ENCODE measurements around the gene MECR.

Gene MECR

DNA sequence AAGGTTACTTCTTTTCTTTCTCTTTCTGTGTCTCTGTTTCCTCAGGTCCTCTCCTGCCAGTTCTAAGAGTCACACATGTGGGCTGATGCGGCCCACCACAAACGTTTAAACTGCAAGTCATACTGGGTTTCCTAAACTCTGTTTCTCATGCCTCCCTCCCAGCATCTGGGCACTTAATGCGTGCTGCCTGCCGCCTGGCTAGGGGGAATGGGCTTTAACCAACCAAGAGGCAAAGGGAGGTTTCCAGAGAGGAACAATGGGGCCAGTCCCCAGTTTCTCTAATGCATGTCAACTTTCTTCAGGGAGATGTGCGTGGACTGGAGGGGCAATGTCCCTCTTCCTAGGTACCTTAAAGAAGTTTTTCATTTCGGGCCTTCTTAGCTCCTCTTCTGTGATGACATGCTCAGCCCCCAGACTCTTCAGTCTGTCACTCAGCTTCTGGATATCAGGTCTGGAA, 29.1 kb downstream of the MECR start:
- no peak for FAIRE-seq

DNA sequence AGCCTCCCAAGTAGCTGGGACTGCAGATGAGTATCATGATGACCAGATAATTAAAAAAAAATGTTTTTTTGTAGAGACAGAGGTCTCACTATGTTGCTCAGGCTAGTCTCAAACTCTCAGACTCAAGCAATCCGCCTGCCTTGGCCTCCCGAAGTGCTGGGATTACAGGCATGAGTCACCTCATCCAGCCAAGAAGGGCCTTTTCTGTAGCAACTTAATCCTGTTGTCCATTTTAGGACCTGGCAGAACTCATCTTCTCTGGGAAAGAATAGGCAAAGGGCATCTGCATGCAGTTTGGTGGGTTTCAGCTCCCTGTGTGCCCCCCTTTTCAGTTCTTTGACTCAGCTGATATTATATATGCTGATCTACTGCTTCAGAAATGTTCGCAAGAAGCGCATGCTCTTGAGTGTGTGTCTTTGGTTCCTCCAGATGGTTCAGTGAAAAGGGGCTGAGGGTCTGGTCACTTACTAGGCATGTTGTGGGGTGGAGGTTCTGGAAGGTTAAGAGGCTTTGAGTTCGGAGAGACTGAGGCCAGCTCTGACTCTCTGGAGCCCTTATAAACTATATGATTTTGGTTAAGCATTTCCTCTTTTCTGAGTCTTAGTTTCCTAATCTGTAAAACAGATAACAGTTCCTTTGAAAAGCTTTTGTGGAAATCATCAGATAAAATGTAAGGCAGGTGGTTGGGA, 29.7 kb downstream of the MECR start:
- no peak for FAIRE-seq

DNA sequence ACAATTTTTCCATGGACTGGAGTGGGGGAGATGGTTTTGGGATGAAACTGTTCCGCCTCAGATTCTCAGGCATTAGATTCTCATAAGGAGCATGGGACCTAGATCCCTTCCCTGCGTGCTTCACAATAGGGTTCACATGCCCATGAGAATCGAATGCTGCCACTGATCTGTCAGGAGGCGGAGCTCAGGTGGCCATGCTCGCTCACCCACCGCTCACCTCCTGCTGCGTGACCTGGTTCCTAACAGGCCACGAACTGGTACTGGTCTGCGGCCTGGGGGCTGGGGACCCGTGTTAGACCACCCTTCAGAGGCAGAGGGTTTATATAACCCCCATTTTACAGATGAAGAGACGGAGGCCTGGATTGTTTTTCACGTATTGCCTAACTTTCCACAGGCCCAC, 32.7 kb downstream of the MECR start:
- FAIRE-seq = no peak

DNA sequence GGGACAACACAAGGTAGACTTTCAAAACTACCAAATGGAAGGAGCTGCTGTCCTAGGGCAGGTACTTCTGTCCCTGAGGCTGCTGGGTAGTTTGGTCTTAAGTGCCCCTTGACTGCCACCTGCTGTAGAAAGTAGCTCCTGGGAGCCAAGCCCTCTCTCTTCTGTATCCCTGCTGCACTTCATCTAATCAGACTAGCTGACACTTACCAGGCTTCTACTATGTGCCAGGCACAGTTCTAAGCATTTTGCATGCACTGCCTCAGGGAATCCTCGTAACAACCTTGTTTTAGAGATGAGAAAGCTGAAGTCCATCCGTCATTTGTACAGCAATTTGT, 33.2 kb downstream of the MECR start:
- FAIRE-seq = peak; percentile 31

DNA sequence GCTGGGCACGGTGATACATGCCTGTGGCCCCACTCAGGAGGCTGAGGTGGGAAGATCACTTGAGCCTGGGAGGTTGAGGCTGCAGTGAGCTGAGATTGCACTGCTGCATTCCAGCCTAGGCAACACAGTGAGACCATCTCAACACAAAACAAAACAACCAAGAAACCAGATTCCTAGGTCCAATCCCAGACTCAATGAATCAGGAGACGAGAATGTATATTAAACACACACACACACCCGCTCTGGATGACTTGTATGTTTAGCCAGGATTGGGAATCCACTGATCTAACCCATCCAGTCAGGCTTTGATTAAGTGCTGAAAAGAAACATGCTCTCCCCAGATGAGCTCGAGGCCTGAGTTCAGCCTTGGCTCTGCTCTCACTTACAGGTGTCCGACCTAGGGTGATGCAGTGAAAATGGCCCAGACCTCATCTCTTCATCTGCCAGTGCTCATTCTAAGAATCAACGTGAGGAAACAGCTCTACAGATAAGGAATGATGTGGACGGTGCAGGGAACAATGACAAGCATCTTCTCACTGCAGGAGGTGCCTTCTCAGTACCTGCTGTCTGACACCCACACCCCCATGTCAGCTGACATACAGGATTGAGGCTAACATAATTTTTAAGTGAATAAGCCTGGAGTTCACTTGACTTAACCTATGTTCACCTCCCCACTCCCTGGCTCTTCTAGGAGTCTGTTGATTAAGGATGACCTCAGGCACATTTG, 33.7 kb downstream of the MECR start:
- FAIRE-seq = no peak

DNA sequence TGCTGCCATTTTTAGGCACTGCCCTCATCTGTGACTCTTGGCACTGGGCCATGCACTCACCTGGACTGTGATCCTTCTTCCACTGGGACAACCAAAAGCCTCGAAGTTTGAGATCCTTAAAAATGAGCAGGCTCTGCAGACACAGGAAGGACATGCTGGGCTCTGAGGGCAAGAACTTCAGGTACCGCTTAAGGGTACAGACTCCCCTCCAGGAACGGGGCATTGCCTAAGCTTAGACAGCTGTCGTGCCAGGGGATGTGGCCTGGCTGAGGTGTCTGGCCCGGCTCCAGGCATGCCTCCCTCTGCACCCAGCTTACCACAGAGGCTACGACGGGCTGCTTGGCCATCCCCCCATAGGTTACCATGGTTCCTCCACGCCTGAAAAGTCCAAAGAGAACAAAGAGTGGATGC, 34.8 kb downstream of the MECR start:
- no peak for FAIRE-seq

DNA sequence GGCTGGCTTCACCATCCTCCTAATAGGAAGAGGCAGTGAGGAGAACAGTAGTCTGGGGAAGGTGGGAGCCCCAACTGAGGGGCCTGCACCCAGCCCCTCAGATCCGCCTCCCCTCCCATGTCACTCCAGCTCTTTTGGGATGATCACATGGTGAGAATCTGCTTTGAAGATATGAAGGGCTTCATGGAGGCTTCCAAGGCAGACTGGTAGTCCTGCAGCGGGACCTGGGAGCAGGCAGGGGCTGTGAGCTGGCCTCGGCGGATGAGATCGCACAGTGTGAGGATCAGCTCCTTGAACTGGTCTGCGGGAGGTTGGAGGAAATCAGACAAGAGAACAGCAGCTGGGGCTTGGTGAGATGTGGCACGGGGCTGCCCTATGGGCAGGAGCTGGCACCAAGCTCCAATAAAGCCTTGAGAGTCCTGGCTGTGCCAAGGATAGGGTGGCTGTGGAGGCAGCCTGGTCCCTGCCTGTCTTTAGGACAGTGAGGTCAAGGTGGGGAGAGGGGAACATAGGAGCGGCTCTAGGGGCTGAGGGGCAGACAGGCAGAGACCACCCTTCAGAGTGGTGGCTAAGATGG, 36.8 kb downstream of the MECR start:
- FAIRE-seq = no peak

DNA sequence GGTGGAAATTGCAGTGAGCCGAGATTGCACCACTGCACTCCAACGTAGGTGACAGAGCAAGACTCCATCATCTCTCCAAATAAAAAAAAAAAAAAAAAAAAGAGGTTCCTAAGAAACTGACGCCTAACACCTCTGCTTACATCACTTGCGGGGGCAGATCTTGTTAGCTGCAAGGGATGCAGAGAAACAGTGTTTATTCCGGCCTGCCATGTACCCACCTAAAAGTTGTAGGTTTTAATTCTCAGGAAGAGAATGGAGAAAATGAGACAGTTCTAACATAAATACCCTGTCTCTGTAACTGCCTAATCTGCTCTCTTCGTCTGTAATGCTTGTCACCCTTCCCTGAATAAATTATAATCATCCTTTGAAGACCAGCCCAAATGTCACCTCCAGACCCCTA, 40.0 kb downstream of the MECR start:
- FAIRE-seq = no peak

DNA sequence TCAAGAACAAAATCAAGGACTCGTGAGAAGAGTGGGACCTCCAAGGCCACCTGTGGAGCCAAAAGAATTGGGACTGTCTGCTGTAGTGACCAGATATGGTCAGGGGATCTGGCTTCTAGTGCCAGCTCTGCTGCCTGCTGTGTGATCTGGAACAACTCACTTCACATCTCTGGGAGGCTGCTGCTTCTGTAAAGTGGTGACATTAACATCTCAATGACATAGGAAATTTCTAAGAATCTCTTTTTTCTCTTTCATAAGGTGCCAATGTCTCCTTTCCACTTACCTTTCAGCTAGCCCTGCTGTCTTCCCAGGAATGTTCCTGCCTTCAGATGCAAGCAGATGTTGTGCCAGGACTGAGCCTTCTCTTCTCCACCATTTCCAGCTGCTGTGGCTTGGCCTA, 44.0 kb downstream of the MECR start:
- no peak for FAIRE-seq

DNA sequence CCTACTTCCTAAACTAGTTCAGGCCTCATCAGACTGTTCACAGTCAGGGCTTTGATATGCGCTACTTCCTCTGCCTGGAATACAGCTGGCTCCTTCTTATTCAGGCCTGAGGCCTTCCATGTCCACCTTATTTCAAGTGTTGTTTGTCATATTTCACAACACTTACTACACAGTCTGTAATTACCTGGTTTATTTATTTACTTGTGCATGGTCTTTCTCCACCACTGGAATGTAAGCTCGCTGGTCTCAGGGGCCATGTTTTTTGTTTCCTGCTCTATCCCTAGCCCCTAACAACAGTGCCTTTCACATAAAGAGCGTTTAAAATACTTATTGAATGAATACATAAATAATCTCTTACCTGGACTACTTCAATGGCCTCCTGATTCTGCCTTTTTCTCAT, 44.5 kb downstream of the MECR start:
- FAIRE-seq = no peak

DNA sequence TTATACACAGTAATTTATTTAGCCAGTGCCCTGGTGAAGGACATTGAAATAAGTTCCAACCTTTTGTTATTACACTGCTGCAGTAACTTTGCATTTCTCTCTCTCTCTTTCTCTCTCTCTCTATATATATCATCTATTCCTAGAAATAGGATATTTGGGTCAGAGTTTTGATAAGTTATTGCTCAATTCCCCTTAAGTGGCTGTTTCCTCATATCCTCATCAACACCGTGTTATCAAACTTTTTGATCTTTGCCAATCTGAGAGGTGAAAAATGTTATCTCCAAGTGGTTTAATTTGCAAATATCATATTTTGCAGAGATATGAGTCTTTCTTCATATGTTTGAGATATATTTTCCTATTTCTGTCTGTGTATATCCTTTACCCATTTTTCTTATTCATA, 47.4 kb downstream of the MECR start:
- FAIRE-seq = no peak

DNA sequence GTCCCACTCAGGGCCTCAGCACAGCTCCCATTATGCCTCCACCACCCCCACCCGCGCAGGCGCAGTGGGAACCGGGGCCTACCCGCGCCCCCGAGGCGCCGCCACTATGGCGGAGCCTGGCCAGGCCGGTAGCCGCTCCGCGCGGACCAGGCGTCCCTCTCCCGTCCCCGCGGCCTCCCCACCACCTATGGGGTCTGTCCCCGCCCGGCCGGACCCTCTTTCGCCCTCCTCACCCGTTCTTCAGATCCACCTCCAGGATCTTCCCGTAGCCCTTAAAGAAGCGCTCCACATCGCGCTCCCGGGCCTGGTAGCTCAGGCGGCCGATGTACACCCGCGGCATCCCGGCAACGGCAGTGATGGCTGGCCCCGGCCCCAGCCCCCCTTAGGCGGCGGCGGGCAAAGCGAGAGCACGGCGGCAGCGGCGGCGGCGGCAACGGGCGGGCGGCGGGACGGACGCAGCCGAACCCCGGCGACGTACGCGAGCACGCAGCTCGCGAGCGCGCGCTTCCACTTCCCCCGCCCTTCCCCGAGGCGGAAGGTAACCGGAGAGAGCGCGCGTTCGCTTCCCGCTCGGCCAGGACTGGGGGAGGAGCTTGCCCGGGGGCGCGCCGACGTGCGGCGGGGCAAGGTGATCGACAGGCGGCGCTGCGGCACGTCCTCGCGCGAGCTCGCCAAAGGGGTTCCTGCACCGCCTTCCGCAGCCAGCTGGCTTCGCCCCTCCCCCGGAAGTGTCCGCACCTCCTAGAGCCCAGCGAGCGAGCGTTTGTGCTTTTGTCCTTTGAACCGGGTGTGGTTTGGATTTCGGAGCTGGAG, 49.1 kb downstream of the MECR start, which contains the start of gene SRSF4:
TSS of gene SRSF4 (minus strand) at position 488 of the 813 bp plus-strand sequence. CDS start at position 340, 148 bp downstream.
- FAIRE-seq = peak; percentile 95

DNA sequence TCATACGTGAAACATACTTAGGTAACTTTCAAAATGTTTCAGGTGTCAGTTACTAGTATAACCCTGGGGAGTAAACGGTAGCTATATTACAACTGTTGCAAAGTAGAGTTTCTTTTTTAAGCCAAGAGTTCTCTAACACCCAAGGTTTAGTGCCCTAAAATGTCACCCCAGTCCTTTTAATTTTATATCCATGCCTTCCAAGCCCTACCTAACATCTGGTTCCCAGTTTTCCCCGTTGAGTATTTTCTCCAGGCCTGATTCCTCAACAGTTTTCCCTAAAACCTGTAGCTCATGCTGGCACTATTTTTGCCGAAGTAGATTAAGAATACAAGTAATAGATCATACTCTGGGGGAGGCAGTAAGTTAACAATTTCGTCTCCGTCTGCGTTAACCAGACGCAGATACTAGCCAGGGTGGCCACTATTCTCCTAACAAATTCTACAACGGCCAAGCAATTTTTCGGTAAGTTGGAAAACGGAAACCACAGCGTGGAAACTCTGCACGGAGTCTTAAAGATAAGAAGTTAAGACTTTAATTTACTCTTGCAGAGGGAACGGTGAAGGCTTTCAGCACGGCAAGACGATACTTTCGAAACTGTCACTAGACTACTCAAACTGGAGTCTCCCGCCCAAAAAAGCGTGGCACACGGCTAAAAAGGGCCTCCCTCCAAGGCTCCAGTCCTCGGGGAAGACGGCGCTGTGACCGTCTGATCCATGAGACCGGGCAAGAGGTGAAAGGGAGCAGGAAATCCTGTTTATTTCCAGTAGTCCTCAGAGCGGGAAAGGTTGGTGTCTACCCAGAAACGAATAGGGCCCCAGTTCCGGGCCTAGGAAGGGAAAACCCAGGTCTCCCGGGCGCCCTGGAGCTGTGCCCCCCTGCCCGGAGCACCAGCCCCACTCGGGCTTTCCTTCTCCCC, 50.0 kb downstream of the MECR start:
- no peak for FAIRE-seq

DNA sequence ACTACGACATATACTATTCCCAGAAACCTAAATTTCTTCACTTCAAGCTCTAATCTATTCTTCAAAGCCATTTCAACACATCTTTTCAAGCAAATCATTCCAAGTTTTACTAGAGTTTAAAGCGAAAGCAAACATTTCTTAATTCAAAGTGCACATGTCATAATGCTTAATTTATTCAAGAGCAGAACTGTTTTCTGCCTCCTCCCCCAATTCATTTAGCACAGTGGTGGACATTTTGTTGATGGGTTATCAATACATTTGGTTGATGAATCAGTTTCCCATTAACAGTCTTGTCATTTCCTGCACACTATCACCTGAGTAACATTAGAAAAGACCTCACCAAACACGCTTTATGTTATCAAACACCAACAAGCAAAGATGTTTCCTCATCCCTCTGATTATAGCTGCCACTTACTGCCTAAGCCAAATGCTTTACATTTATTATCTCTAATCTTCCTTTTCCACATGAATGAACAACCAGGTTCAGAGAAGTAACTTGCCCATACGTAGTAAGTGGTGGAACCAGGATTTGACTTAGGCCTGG, 51.0 kb downstream of the MECR start:
- FAIRE-seq = no peak

DNA sequence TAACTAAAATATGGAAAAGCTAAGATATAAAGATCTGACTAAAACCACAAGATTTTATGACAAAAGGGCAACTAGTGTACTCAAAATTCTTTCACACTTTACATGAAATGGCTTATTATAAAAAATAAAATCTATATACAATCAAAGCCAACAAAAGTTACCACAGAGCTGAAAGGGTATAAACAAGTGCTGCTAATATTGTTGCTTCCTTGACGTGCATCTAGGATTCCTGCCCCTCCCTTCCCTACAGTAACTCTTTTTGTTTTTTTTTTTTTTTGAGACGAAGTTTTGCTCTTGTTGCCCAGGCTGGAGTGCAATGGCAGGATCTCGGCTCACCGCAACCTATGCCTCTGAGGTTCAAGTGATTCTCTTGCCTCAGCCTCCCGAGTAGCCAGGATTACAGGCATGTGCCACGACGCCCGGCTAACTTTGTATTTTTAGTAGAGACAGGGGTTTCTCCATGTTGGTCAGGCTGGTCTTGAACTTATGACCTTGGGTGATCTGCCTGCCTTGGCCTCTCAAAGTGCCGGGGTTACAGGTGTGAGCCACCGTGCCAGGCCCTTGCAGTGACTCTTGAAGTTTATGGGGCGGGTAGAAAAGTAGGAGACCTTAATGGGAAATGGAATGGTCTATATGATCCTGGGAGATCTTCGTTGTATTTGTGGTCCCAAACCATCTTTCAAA, 53.6 kb downstream of the MECR start:
- FAIRE-seq = no peak

DNA sequence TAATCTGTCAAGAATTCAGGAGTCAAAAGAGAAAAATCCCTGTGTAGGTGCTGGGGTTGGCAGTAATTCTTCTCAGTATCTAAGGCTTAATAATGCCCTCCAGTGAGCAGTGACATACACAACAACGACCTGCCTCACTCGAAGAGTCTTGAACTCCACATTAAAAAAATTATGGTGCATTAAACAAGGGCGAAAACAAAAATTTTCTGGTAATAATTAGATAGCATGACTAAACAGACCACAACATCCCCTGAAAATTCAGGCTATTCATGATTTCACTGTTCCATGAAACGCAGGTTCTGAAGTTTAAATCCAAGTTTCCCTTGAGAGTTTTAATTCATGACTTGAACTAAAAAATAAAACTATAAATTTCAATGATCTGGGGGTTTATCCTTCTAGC, 54.2 kb downstream of the MECR start:
- no peak for FAIRE-seq

DNA sequence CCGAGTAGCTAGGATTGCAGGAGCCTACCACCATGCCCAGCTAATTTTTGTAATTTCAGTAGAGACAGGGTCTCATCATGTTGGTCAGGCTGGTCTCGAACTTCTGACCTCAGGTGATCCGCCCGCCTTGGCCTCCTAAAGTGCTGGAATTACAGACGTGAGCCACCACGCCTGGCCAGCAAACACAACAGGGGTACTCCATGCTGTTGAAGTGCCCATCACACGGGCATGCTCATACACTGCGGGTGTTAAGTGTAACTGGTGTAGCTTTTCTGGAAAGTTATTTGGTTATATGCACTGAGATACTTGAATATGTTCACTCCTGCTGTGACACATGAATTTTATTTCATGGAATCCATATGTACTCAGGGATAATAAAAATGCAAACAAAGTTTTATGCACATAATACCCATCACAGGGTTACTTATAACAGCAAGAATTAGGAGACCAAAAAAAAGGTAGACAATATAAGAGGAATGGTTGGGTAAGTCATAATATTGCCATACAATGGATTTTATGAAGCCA, 58.3 kb downstream of the MECR start:
- no peak for FAIRE-seq

DNA sequence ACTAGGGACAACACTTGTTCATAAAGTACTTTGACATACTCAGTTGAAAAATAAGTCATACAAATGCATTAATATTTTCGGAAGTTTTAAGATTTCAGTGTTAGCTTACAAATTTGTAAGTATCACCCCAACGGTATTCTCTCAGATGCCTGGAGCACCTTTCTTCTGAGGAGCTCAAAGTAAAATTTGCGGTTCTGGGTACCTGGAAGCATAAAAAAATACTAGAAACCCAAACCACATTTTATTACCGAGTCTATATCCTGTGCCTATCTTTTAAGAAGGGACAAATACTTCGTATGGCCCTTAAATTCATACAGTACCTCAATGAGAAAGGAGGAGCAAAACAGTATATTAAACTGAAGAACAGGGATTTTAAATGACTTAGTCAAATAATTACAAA, 59.2 kb downstream of the MECR start:
- no peak for FAIRE-seq

DNA sequence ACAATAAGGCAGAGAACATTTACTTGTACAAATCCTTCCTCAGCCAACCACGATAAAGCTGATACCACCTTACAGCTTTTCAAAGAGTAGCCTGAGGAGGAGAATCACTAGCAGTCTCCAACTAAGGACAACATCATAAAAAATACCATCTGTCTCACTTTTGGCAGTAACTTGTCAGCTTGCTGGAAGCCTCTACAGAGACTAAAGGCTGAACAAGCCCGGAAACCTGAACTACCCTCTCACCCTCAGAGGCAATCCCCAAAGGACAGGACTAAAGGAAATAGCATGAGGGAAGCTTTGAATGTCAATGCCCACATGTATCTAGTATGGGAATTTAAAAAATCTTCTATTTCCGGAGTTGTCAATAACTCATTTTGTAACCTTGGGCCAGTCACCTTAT, 59.6 kb downstream of the MECR start:
- no peak for FAIRE-seq

DNA sequence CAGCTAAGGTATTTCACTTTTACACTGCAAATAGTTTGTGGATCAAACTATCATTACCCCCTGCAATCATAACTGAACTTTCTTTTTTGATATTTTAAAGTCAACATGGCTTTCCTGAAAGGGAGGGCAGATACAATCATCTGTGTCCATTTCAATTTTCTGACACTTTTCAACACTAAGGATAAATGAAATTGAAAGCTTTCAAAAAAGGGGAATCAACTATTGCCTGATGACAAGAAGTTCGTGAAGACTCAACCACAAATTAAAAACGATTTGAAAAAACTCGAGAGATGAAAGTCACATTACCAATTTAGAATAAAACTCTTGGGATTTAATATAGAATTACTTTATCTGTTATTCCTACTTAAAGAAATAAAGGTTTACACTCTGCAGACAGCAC, 60.8 kb downstream of the MECR start:
- no peak for FAIRE-seq

DNA sequence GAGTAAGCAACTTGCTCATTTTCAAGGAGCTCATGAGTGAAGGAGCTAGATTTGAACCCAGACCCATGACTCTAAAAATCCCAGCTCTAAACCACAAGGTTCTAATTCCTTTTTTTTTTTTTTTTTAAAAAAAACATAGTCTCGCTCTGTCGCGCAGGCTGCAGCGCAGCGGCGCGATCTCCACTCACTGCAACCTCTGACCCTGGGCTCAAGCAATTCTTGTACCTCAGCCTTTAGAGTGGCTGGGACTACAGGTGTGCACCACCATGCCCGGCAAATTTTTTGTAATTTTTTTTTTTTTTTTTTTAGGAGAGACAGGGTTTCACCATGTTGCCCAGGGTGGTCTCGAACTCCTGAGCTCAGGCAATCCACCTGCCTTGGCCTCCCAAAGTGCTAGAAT, 62.8 kb downstream of the MECR start:
- FAIRE-seq = no peak
